GM18520 (cell line): Measurements from ENCODE around the gene RFC1.
"Not testable (repeated sequence)": the region's sequence is repeated elsewhere in the genome, so short reads cannot be mapped to it uniquely, and the experiment has no call there.

Source experiments
- ATAC-seq: cut with Tn5 transposase; IDR thresholded peaks from one replicate; pipeline ENCODE4 v1.9.1; 2021; ENCODE audit not compliant: unreplicated experiment

RFC1 gene

GRCh38 chr4:39365830-39366771 lies at the start of gene RFC1:
RFC1 (minus strand) TSS chr4:39366362; CDS start chr4:39366241, 121 bp downstream.
- ATAC-seq: peak; percentile 77

GRCh38 chr4:39415678-39416283 lies 49.6 kb upstream of the RFC1 start:
- no peak for ATAC-seq

GRCh38 chr4:39411561-39411960 lies 45.4 kb upstream of the RFC1 start:
- ATAC-seq: not testable (repeated sequence)

- no peak for ATAC-seq
Measured at GRCh38 chr4:39410415-39410814, 44.3 kb upstream of the RFC1 start.

GRCh38 chr4:39407584-39407885 lies 41.4 kb upstream of the RFC1 start:
- ATAC-seq: no peak

GRCh38 chr4:39406763-39407583 lies 40.8 kb upstream of the RFC1 start, which contains the start of gene KLB:
KLB (plus strand) TSS chr4:39406930; CDS start chr4:39406950, 20 bp downstream.
- ATAC-seq: no peak

GRCh38 chr4:39401640-39402039 lies 35.5 kb upstream of the RFC1 start:
- not testable (repeated sequence) for ATAC-seq

- ATAC-seq: no peak
Measured at GRCh38 chr4:39394706-39395105, 28.5 kb upstream of the RFC1 start.

- ATAC-seq: no peak
Measured at GRCh38 chr4:39390603-39391002, 24.4 kb upstream of the RFC1 start.

- no peak for ATAC-seq
Measured at GRCh38 chr4:39384563-39384962, 18.4 kb upstream of the RFC1 start.

- ATAC-seq: no peak
Measured at GRCh38 chr4:39383690-39384089, 17.5 kb upstream of the RFC1 start.

GRCh38 chr4:39375478-39375877 lies 9.3 kb upstream of the RFC1 start:
- no peak for ATAC-seq

GRCh38 chr4:39371209-39371608 lies 5.0 kb upstream of the RFC1 start:
- not testable (repeated sequence) for ATAC-seq

- ATAC-seq: no peak
Measured at GRCh38 chr4:39369301-39369700, 3.1 kb upstream of the RFC1 start.

GRCh38 chr4:39367166-39367565 lies 1.0 kb upstream of the RFC1 start:
- ATAC-seq: no peak

- ATAC-seq: no peak
Measured at GRCh38 chr4:39365360-39365759, 802 bp downstream of the RFC1 start.

GRCh38 chr4:39363773-39364393 lies 2.3 kb downstream of the RFC1 start:
- ATAC-seq: no peak

GRCh38 chr4:39362827-39363226 lies 3.3 kb downstream of the RFC1 start:
- ATAC-seq: no peak

GRCh38 chr4:39360611-39361010 lies 5.6 kb downstream of the RFC1 start:
- ATAC-seq: not testable (repeated sequence)

- ATAC-seq: no peak
Measured at GRCh38 chr4:39357002-39357401, 9.2 kb downstream of the RFC1 start.

GRCh38 chr4:39354254-39354552 lies 12.0 kb downstream of the RFC1 start:
- ATAC-seq: no peak
